Testis (tissue), 3 donors: Measurements from ENCODE around the gene LRP8. TPM values are rescaled to one million over a fixed set of nuclear protein-coding genes. Genes with fewer than 3 reads are reported as not detected.

Source experiments
- DNase-seq: peaks from one replicate; pipeline ENCODE4 v3.0.0-alpha.2; 2019
- H3K27ac ChIP-seq, 2 donors: fragments of 200-600 bp; sonication (generic); one replicate each; pipeline ENCODE4 v1.5.1; 2019
- H3K27me3 ChIP-seq: fragments of 200-600 bp; sonication (generic); one replicate; pipeline ENCODE4 v1.5.1; 2019
- H3K36me3 ChIP-seq: fragments of 200-600 bp; sonication (generic); one replicate; pipeline ENCODE4 v1.5.1; 2017; ENCODE audit warnings: low read depth; ENCODE audit errors: missing control alignments
- H3K4me1 ChIP-seq: fragments of 200-600 bp; sonication (generic); one replicate; pipeline ENCODE4 v1.5.1; 2019
- H3K4me3 ChIP-seq, 2 donors: fragments of 200-600 bp; sonication (generic); one replicate each; pipeline ENCODE4 v1.5.1; 2017 to 2019
- H3K9me3 ChIP-seq: fragments of 200-600 bp; sonication (generic); one replicate; pipeline ENCODE4 v1.5.1; 2017
- POLR2A ChIP-seq: fragments of 450-650 bp; IDR thresholded peaks from one replicate; pipeline ENCODE4 v1.6.1; 2017; ENCODE audit warnings: antibody characterized with exemption, mild to moderate bottlenecking, moderate library complexity
- WGBS, 2 donors: methylation state at CpG; one replicate each; pipeline ENCODE4 v1.1.5; 2018; 5-methylcytosine and 5-hydroxymethylcytosine counted together
- intact Hi-C: fragments of 100-400 bp; cut with DNase I; formaldehyde crosslinking; loops from one replicate; pipeline ENCODE4 v1.15.1; 2023; ENCODE audit warnings: low total_unique reads
- polyA plus RNA-seq: library from polyadenylated mRNA; stranded (reverse); fragments of 350-450 nt; fragmentation: Illumina TruSeq; extraction: RNeasy Lipid Tissue Mini Kit (QIAGEN cat#74804); gene quantifications from one replicate; pipeline ENCODE4 v1.2.3, GENCODE V29; 2014; ENCODE audit warnings: low read depth, low replicate concordance; ENCODE audit not compliant: insufficient read depth
- total RNA-seq, 2 donors: library from RNA; depleted of rRNA; stranded (reverse); fragments of >200 nt; gene quantifications; one replicate each; pipeline ENCODE4 v1.2.3, GENCODE V29; 2016
- TF ChIP-seq, protein P1 (sequence below), 3 experiments: fragments of 450-650 bp in 2 of 3; fragments of 200-600 bp in 1 of 3; sonication (generic) in 1 of 3; IDR thresholded peaks; one replicate each; pipeline ENCODE4 v1.5.1; 2016 to 2019; ENCODE audit warnings: antibody characterized with exemption in 3 of 3, mild to moderate bottlenecking in 2 of 3, moderate library complexity in 1 of 3

The LRP8 gene
- total and polyA plus RNA-seq, 3 donors from 2014 or later = 64.3 to 253 (median 223) TPM

DNA sequence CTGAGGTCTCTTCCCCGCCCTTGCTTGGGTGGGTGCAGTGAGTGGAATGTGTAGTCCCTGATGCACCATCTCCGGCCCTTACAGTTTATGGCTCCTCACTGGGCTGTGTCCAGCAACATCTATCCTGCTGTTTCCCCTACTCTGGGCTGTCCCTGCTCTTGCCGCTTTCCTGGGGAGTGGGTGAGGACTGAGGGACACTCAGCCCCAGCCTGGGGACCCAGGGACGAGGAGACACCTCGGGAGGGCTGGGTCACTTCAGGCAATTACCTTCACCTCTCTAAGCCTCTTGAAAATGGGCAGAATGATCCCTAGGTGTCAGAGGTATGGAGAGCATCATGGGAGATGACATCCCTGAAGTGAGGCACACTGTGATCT, 13.6 kb upstream of the LRP8 start:
- DNase-seq = no peak
- no peaks in the 10 kb centered on the region for H3K27me3 ChIP-seq
- WGBS, 2 donors = 90 to 95% methylated on average over 5 of the region's 5 CpGs
- TF ChIP-seq POLR2A = no peak
- TF ChIP-seq, protein P1, sequence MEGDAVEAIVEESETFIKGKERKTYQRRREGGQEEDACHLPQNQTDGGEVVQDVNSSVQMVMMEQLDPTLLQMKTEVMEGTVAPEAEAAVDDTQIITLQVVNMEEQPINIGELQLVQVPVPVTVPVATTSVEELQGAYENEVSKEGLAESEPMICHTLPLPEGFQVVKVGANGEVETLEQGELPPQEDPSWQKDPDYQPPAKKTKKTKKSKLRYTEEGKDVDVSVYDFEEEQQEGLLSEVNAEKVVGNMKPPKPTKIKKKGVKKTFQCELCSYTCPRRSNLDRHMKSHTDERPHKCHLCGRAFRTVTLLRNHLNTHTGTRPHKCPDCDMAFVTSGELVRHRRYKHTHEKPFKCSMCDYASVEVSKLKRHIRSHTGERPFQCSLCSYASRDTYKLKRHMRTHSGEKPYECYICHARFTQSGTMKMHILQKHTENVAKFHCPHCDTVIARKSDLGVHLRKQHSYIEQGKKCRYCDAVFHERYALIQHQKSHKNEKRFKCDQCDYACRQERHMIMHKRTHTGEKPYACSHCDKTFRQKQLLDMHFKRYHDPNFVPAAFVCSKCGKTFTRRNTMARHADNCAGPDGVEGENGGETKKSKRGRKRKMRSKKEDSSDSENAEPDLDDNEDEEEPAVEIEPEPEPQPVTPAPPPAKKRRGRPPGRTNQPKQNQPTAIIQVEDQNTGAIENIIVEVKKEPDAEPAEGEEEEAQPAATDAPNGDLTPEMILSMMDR (IDR thresholded peaks at IDR 0.05) = no peak
- H3K4me3 ChIP-seq = no peak overlapping the region
- intact Hi-C loops = no loop called here
- H3K4me1 ChIP-seq = no peaks in the 10 kb centered on the region
- no peaks in the 10 kb centered on the region for H3K36me3 ChIP-seq
- H3K27ac ChIP-seq = no peak overlapping the region
- H3K9me3 ChIP-seq = no peaks in the 10 kb centered on the region

DNA sequence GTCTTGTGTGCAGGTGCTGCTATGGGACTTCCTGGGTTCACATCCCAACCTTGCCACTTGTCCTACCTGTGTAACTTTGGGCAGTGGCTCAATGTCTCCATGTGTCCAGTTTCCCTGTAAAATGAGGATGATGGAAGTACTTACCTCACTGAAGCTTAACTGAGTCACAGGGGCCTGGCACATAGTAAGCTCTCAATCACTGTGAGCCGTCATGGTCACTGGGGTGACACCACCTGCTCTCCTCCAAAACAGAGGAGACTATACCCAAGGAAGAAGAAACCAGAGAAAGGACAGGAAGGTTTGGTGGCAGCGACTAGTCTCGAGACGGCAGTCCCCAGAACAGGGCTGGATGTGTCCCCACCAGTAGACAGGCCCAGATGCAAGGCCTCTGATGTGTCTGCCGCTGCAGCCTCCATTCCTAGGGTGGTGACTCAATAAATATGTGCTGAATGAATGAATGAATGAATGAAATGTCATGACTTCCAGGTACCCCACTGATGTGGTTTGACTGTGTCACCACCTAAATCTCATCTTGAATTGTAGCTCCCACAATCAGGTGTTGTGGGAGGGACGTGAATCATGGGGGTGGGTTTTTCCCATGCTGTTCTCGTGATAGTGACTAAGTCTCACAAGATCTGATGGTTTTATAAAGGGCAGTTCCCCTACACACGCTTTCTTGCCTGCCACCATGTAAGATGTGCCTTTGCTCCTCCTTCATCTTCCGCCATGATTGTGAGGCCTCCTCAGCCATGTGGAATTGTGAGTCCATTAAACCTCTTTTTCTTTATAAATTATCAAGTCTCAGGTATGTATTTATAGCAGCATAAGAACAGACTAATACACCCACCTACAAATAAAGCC, 13.0 kb upstream of the LRP8 start:
- no peak for DNase-seq
- WGBS, 2 donors = 95 to 97% methylated on average over 8 to 9 of the region's 9 CpGs
- H3K4me3 ChIP-seq = no peak overlapping the region

GRCh38 chr1:53339736-53340635, 12.1 kb upstream of the LRP8 start:
- no peak overlapping the region for H3K27ac ChIP-seq
- intact Hi-C loops = no loop called here
- 80 to 85% methylated on average over 8 of the region's 8 CpGs for WGBS, 2 donors
- H3K27me3 ChIP-seq = no peaks in the 10 kb centered on the region
- no peaks in the 10 kb centered on the region for H3K4me1 ChIP-seq
- no peak for TF ChIP-seq POLR2A
- TF ChIP-seq, protein P1 (IDR thresholded peaks at IDR 0.05) = no peak
- H3K36me3 ChIP-seq = no peaks in the 10 kb centered on the region
- DNase-seq = no peak
- no peaks in the 10 kb centered on the region for H3K9me3 ChIP-seq
- no peak overlapping the region for H3K4me3 ChIP-seq

More for the DNA sequence above, 13.0 kb upstream of the LRP8 start:
- TF ChIP-seq POLR2A = no peak
- TF ChIP-seq, protein P1 (IDR thresholded peaks at IDR 0.05) = no peak
- Histone ChIP-seq H3K27ac (no peak overlapping the region), H3K36me3 (no peaks in the 10 kb centered on the region), H3K9me3 (no peaks in the 10 kb centered on the region), H3K4me1 (no peaks in the 10 kb centered on the region), H3K27me3 (no peaks in the 10 kb centered on the region)
- intact Hi-C loops = no loop called here

GRCh38 chr1:53338423-53338822, 10.6 kb upstream of the LRP8 start:
- 90 to 97% methylated on average over 1 of the region's 1 CpG for WGBS, 2 donors
- no peak for DNase-seq
- no peak overlapping the region for H3K4me3 ChIP-seq

More at GRCh38 chr1:53338423-53338822, 10.6 kb upstream of the LRP8 start:
- no peak for TF ChIP-seq POLR2A
- TF ChIP-seq, protein P1 (IDR thresholded peaks at IDR 0.05) = no peak
- intact Hi-C loops = no loop called here
- Histone ChIP-seq H3K4me1 (no peaks in the 10 kb centered on the region), H3K27me3 (no peaks in the 10 kb centered on the region), H3K36me3 (no peaks in the 10 kb centered on the region), H3K9me3 (no peaks in the 10 kb centered on the region), H3K27ac (no peak overlapping the region)
